Measurements from ENCODE around the gene EVI2B.
"Not testable (repeated sequence)": the region's sequence is repeated elsewhere in the genome, so short reads cannot be mapped to it uniquely, and the experiment has no call there.

The EVI2B gene

GRCh38 chr17:31310886-31311285 lies 3.0 kb downstream of the EVI2B start:
- DNase-seq (ENCODE audit: low read depth, low spot score): no peak

- DNase-seq (ENCODE audit: low read depth, low spot score): no peak
Measured at GRCh38 chr17:31310260-31310659, 3.6 kb downstream of the EVI2B start.

GRCh38 chr17:31309556-31309955 lies 4.3 kb downstream of the EVI2B start:
- DNase-seq (ENCODE audit: low read depth, low spot score): no peak

- no peak for DNase-seq (ENCODE audit: low read depth, low spot score)
Measured at GRCh38 chr17:31308372-31309334, 5.2 kb downstream of the EVI2B start.

GRCh38 chr17:31307640-31308039 lies 6.2 kb downstream of the EVI2B start:
- no peak for DNase-seq (ENCODE audit: low read depth, low spot score)

DNA sequence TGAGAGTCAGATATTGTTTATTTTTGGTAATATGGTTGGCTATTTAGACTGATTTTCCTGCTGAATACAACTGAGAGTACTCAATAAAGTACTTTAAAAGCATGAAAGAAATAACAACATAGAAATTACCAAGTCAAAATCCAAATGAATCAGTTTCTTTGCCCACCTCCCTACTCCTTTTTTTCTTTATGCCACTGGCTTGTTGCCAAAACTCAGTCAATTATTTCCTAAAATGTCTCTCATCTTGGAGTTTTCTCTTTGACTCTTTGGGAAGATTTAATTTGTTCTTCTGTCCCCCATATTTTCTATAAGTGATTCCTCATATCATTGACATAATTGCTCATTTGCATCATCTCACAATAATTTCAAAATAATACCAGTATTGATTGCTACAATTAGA lies 14.2 kb downstream of the EVI2B start:
- no peak for DNase-seq (ENCODE audit: low read depth, low spot score)

DNA sequence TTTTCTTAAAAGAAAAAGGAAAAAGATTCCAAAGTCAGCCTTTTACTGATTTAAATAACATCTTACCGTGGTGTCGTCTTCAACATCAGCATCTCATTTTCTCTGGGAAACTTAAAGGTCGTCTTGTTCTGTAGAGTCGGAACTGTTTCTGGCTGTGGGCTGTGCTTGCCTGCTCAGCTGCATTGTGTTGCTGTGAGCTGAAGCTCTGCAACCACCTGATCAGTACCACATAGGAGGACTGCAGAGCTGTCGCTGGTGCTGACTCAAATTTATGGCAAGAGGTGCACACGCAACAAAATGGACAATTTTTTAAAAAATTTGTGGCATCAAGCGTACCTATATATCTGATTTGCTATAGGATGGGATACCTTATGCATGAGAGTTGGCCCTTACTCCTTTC lies 16.8 kb downstream of the EVI2B start, which contains the start of gene OMG:
OMG (minus strand) TSS at position 150 of the 400 bp plus-strand sequence. CDS start 908 bp downstream, outside the sequence.
- no peak for DNase-seq (ENCODE audit: low read depth, low spot score)

GRCh38 chr17:31296142-31296541 lies 17.7 kb downstream of the EVI2B start:
- no peak for DNase-seq (ENCODE audit: low read depth, low spot score)

GRCh38 chr17:31295489-31295871 lies 18.4 kb downstream of the EVI2B start:
- DNase-seq (ENCODE audit: low read depth, low spot score): no peak

- DNase-seq (ENCODE audit: low read depth, low spot score): no peak
Measured at GRCh38 chr17:31294820-31295488, 18.9 kb downstream of the EVI2B start.

DNA sequence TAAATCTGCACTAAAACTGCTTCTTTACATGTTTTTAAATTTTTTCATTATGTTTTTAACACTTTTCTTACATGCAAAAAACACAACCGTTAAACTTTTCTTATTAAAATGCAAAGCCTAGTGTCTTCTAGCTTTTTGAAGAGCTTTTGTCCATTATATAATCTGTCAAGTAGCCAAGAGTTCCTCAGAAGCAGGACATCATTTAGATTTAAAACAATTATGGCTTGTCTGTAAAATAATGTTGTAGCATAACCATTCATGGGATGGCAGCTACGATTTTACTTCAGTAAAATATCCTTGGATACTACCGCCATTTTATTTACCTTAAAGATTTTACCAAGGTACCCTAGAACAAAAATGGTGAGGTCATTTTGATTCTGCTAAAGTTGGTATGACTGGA lies 19.6 kb downstream of the EVI2B start:
- DNase-seq (ENCODE audit: low read depth, low spot score): no peak

DNA sequence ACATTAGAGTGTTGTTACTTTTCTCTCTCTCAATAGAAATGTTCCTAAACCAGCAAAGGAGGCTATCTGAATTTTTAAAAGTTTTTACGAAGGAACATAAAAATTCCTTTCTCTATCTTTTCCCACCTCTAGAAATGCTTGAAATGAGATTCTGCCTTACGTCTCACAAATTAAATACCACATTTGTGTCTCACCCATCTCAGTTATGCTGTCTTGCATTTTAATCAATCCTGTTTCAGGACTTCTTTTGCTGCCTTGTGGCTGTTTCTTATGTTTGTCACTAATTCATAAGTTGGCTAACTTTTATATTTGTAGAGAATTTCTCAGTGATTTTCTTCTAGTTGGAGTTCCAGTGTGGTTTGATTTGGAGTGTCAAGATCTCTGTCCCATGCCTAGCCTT lies 20.3 kb downstream of the EVI2B start:
- DNase-seq (ENCODE audit: low read depth, low spot score): peak; percentile 25

DNA sequence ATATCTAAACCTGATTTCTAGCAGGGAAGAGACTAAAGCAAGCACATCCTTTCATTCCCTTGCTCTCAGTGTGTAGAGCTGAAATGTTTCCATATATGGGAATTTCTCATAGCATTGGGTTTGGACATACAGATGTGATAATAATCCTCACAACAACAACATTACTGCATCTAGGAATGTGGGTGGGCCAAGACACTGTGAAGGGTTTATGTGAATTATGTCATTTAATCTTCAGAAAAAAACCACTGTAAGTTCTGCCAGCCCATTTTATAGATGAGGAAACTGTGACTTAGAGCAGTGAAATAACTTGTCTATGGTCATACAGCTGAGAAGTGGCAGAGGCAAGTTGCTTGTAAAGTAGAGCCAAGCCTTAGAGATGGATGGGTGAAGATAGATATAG lies 22.0 kb downstream of the EVI2B start:
- DNase-seq (ENCODE audit: low read depth, low spot score): no peak

- no peak for DNase-seq (ENCODE audit: low read depth, low spot score)
Measured at GRCh38 chr17:31289790-31290189, 24.1 kb downstream of the EVI2B start.

- not testable (repeated sequence) for DNase-seq (ENCODE audit: low read depth, low spot score)
Measured at GRCh38 chr17:31287932-31288331, 25.9 kb downstream of the EVI2B start.

DNA sequence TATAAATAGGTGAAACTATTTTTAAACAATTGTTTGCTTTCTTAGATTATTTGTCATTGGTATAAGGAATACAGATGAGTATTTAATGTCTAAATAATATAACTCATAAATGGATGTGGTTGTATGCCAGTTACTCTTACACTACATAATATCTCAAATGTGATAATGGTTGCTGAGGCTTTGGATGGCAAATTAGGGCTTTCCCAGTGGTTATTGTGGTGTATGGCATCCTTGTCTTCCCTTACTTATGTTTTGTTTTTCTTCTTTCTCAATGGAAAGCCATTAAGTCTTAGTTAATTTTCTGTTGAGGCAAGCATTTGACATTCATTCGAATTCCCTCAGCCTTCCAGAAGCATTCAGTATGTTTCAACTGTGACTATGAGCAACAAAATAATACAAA lies 27.3 kb downstream of the EVI2B start:
- DNase-seq (ENCODE audit: low read depth, low spot score): no peak

DNA sequence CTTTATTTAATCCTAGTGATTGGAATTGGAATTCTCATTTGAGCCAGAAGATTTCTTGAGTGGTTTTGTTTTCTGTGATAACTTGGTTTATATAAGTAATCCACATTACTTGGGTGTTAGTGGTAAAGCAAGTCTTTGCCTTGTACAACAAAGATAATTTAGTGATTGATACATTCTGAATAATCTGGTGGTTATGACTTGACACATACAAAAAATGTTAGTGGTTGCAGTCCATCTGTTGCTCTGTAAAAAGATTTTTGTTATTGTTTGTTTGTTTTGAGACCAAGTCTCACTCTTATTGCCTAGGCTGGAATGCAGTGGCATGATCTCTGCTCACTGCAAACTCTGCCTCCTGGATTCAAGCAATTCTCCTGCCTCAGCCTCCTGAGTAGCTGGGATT lies 30.0 kb downstream of the EVI2B start:
- DNase-seq (ENCODE audit: low read depth, low spot score): no peak

GRCh38 chr17:31281061-31281460 lies 32.8 kb downstream of the EVI2B start:
- DNase-seq (ENCODE audit: low read depth, low spot score): no peak

GRCh38 chr17:31279401-31279800 lies 34.5 kb downstream of the EVI2B start:
- DNase-seq (ENCODE audit: low read depth, low spot score): no peak

DNA sequence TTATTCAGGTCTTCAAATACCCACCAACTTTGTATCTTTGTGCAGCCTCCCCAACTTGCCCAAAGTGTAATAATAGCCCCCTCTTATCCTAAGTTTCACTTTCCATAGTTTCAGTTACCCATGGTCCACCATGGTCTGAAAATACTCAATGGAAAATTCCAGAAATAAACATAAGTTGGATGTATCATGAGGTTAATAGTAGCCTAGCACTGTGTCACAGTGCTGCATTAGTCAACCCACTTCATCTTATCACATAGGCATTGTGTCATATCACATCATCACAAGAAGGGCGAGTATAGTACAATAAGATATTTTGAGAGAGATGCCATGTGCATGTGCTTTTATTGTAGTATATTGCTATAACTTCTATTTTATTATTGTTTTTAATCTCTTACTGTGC lies 38.7 kb downstream of the EVI2B start:
- no peak for DNase-seq (ENCODE audit: low read depth, low spot score)

DNA sequence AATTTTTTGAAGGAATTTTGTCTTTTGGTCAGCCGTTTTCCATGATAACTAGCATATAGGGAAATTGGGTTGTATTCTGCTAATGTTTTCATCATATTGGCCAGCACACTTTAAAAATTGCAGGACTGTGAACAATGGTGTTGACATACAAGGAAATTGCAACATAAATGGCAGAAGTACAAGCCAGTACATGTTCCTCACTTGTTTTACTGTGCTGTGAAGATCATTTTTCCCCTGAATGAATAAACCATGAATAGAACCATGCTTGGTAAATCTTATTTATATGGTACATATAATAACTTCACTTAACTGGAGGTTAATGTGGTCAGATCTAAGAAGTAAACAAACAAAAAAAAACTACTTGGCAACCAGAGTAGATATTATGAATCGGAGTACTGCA lies 39.6 kb downstream of the EVI2B start:
- DNase-seq (ENCODE audit: low read depth, low spot score): peak; percentile 11

GRCh38 chr17:31273516-31273915 lies 40.3 kb downstream of the EVI2B start:
- DNase-seq (ENCODE audit: low read depth, low spot score): no peak

GRCh38 chr17:31272803-31273202 lies 41.1 kb downstream of the EVI2B start:
- no peak for DNase-seq (ENCODE audit: low read depth, low spot score)
